GM19099 (cell line): ENCODE results near the gene CDCA4.

Experiments used
- POLR2A ChIP-seq: IDR thresholded peaks from 3 replicates; pipeline ENCODE4 v1.6.1; 2011; ENCODE audit warnings: low read depth; ENCODE audit not compliant: insufficient read length; ENCODE audit errors: extremely low read depth

The CDCA4 gene

GRCh38 chr14:104971447-104972240, 49.2 kb downstream of the CDCA4 start:
- TF ChIP-seq POLR2A, result no peak

GRCh38 chr14:104970231-104971068, 50.4 kb downstream of the CDCA4 start:
- no peak for TF ChIP-seq POLR2A

- TF ChIP-seq POLR2A, result no peak
These were observed 51.1 kb downstream of the CDCA4 start for GRCh38 chr14:104969741-104970230.

GRCh38 chr14:104968541-104969401, 52.1 kb downstream of the CDCA4 start:
- no peak for TF ChIP-seq POLR2A

GRCh38 chr14:104968153-104968527, 52.7 kb downstream of the CDCA4 start:
- no peak for TF ChIP-seq POLR2A

GRCh38 chr14:104967386-104968152, 53.3 kb downstream of the CDCA4 start:
- no peak for TF ChIP-seq POLR2A

GRCh38 chr14:104966981-104967385, 53.9 kb downstream of the CDCA4 start:
- no peak for TF ChIP-seq POLR2A

GRCh38 chr14:104966261-104966865, 54.5 kb downstream of the CDCA4 start:
- TF ChIP-seq POLR2A, result no peak

- no peak for TF ChIP-seq POLR2A
These were observed 55.2 kb downstream of the CDCA4 start for GRCh38 chr14:104965561-104966231.

GRCh38 chr14:104964546-104964945, 56.3 kb downstream of the CDCA4 start:
- no peak for TF ChIP-seq POLR2A
